Measurements from ENCODE around the gene UNC5B.

Gene UNC5B

GRCh38 chr10:71325267-71325666 lies 112.9 kb downstream of the UNC5B start:
- FAIRE-seq, result no peak

DNA sequence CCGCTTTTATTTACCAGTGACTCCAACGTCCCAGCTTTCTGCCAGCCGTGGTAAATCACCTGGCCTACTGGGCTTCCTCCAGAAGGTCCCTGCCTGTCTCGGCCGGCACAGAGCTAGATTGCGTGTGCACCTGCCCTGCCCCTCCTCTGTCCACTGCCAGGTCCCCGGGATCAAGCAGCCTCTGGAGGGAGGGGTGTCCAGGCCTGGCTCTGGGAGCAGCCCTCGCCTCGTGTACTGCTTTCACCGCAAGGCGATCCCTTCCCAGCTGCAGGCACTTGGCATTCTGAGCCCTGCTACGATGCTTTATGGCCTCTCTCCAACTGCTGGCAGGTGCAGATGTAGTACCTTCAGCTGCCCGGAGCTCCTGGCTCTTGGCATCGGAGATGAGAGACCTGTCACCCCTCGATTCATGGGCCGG lies 114.1 kb downstream of the UNC5B start:
- no peak for FAIRE-seq

DNA sequence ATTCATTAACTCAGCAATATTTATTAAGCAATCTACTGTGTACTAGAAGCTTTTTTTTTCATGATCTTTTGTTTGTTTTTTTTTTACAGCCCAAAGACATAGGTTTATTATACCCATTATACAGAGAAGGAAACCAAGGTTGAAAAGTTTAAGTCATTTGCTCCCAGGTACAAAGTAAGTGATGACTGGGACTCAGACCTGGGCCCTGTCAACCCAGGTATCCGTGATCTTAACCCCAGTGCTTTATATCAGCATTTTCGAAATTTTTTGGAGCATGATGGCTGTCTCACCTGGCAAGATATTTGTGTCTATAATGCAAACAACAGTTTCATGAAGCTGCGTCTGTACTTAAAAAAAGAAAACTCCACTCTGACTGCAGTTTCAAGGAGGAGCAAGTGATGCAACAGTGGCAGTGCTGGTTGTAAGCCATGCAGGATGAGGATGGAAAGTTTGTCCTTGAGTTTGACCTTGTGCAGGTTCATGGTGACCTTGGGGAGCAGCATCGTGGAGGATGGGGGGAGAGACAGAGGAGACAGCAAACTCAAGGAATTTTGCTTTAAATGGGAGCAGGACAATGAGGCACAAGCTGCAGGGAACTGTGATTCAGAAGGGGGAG lies 118.5 kb downstream of the UNC5B start:
- no peak for FAIRE-seq

- FAIRE-seq, result no peak
These were observed 119.4 kb downstream of the UNC5B start for GRCh38 chr10:71331736-71332135.

DNA sequence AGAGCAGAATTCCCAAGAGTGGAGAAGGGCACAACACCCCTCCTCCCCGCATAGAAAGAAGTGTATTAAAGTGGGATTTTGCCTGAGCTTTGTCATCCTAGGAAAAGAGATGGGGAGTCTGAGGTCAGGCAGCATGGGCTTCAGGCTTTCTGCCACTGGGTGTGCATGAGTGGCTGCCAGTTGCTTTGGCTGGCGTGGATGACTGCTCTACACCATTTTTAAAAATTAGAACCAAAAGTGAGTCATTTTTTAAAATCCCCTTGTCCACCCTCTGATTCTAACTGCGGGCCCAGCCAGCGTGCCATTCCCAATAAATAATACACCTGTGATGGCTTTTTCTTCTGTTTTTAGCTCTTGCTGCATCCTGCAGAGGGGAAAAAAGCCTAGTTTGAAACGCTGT lies 120.1 kb downstream of the UNC5B start:
- no peak for FAIRE-seq

DNA sequence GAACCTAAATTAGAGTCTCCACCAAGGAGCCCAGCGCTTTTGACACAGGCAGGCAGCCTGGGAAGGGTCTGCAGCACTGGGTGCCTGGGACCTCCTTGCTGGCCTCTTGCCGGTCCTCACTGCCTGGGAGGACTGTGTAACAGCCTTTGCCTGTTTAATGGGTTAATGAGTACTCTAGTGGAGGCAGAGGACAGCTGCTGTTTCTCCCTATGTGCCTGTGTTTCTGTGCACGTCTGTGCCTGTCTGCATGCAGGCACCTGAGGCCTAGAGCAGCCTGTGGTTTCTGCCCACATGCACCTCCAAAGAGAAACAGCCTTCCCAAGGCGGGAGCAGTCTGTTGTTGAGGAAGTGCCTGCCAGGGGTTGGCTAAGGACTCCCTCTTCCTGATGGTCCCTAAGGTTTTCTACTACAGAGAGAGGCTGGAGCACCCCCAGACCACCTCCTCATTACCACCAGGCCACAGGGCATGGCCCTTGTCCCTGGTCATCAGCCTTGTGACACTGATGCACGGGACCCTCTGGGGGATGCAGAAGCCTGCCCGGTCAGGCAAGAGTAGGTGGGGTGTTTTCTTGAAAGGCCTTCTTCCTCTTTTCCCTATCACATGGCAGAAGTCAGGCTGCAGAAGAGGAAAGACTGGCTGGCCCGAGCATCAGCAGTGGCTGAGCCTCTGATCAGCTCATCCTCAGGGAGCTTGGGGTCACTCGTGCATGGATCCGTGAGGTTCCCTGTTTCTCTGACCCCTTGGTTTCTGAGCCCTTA lies 120.9 kb downstream of the UNC5B start:
- FAIRE-seq, result no peak

DNA sequence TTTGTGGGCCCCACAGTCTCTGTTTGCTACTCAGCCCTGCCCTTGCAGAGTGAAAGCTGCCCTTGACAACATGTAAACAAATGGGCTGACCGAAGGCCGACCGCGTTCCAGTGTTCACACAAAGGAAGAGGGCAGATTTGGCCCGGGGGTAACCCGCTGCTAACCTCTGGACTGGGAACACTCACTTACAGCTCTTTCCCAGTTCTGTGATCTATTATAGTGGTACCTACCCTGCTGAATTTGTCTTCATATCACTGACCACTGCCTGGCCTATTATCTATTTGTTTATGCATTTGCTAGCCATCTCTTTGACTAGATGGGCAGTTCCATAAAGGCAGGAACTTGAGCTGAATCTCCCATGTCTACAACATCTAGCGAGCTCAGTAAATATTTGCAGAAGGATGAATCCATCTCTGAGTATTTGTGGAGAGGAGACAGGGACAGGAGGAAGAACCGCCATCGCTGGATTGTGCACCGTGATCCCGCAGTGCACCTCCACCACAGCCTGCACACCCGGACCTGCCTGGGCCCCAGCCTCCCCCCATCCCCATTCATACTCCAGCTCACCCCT lies 121.9 kb downstream of the UNC5B start:
- no peak for FAIRE-seq

- FAIRE-seq, result no peak
These were observed 122.9 kb downstream of the UNC5B start for GRCh38 chr10:71335173-71335708.

DNA sequence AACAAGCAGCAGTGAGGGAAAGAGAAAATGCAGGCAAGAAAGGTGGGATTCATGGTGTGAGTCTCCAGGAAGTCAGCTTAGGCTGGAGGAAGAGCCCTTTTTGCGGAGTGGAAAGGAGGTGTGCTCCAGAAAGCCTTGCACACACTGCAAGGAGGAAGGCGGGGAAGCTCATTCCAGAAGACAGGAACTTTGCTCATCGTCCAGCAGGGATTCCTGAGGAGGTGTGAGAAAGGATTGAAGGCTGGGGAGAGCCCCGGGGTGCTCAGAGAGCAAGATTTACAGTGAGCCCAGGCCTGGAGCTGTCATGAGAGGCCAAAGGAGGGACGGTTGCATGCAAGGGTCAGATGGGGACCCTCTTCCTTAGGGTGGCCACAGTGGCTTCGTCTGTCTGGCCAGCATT lies 124.3 kb downstream of the UNC5B start:
- no peak for FAIRE-seq

GRCh38 chr10:71337219-71337701 lies 124.9 kb downstream of the UNC5B start:
- no peak for FAIRE-seq

DNA sequence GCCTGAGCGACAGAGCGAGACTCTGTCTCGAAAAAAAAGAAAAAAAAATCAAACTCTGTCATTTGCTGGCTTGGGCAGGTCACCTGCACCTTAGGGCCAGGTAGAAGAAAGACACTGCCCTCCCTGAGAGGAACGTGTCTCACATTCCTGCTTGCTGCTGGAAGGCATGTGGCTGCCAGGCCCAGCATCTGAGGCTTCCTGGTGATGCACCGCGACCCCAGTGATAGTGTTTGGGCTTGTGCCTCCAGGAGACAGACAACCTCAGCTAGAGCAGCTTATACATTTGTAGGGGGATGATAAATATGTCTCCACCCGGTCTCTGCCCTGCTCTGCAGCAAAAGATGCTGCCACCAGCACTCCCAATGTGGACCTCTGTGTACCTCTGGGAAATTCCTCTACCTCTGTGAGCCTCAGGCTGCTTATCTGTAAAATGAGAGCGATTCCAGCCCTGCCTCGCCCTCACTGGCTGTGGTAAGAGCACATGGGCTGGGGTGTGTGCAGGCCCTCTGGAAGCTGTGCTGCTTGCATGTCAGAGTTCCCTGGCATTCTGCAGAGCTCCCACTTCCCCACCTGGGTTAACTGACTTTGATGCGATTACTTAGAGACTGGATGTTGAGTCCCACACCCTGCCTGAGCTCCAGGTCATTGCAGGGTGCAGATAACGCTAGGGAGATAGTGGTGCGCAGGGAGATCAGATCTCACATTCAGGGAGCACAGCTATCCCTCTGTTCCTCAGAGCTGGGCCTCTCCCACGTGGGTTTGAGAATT lies 126.5 kb downstream of the UNC5B start:
- FAIRE-seq, result no peak

DNA sequence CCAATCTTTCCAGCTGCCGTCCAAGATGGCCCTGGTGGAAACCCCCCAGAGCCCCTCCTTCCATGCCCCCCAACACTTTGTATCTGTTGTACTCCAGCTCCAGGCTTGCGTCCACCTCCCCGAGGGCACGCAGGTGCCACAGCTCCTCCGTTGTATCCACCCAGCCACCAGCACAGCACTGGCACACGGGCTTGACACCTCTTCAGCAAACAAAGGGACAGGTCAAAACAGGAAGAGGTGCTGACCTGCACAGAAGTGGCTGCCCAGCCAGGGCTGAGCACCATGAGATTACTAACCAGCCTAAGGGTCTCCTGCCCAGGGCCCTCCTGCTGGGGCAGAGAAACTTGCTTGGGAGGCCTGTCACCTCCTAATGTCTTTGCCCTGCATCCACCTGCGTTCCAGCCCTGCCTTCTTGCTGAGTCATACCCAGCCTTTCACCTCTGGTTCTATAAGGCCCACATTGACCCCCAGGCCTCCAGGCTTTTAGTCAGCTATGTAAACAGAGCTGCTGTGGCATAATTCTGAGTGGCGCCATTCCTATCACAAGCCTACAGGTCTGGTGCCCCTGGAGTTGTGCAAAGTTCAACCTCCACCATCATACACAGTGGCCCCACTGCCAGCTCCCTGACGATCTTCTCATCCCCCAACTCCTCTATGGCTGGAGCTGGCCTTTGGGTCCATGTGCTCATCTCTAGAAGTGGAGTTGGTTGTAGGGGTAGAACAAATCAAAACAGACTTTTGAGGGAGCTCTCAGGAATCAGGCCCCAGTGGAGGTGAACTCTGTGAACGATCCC lies 127.6 kb downstream of the UNC5B start:
- FAIRE-seq, result no peak

DNA sequence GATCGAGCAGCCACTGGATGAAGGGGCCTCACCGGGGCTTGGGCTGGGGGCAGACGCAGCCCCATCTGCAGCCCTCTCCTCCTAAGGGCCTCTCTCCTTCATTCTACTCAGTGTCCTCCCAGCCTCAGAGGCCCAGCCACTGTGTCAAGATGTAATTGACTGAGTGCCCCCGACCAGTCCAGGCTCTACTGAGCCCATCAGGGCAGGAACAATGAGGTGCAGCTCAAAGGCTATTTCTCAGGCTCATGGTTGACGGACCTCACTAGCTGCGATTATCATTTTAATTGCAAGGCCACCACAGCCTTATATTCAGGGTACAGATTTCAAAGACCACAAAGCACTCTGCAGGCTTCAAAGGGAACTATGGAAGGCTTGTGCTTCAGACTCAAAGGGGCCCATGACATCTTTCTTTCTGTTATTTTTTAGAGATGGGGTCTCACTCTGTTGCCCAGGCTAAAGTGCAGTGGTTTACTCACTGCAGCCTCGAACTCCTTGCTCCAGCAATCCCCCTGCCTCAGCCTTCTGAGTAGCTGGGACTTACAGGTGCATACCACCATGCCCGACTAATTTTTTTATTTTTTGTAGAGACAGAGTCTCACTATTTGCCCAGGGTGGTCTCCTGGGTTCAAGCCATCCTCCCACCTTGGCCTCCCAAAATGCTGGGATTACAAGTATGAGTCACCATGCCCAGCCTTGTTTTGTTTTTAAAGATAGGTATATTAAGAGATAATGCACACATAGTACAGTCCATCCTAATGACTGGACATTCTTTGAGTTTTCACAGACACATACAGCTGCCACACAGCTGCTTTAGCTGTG lies 130.4 kb downstream of the UNC5B start:
- FAIRE-seq, result no peak

- FAIRE-seq, result no peak
These were observed 131.0 kb downstream of the UNC5B start for GRCh38 chr10:71343392-71343773.

DNA sequence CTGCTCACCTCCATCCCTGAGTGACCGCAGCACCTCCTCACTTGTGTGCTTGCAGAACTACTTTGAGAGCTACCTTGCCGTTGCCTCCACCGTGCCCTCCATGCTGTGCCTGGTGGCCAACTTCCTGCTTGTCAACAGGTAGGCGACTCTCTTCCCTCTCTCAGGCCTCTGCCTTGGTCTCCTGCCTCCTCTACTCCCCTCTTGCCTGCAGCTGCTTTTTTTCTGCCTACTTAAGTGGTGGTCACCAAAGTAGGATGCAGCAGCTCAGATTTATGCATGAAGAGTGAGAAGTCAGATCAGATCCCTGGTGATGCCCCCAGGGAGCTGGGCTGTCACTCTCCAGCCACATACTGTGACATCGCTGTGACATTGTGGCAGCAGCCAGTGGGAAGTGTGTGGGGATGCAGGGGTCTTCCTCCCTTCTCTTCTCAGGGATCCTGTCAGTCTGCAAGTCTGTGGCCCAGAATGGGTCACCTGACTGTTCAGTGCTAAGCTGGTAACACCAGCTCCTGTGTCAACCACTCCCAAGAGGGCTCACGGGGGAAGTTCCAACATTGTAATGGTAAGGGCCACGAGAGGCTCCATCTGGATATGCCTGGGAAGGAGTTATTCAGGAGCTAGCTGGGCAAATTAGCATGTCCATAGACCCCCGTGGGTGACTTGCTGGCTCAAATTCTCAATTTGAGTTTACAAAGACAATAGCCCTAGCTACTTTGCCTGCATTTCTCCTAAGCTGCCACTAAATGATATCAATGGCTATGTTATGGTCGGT lies 132.0 kb downstream of the UNC5B start:
- no peak for FAIRE-seq

GRCh38 chr10:71344993-71345480 lies 132.7 kb downstream of the UNC5B start:
- no peak for FAIRE-seq

DNA sequence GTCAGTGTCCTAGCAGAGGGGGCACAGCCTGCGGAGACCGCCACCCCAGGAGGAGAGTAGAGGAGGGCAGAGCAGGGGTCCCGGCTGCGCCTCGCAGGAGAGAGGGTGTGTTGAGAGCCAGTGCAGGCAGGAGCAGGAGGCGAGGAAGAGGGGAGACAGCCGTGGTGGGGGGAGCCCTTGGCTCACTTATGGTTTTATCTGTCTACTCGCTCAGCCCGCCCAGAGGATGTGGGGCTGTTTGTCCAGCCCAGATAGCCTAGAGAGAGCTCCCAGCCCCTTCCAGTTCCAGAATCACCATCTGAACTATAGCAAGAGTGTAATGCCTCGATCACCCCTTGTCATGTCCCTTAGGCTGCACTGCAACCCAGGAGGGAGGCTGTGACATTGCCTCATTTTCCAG lies 133.3 kb downstream of the UNC5B start:
- FAIRE-seq, result no peak

DNA sequence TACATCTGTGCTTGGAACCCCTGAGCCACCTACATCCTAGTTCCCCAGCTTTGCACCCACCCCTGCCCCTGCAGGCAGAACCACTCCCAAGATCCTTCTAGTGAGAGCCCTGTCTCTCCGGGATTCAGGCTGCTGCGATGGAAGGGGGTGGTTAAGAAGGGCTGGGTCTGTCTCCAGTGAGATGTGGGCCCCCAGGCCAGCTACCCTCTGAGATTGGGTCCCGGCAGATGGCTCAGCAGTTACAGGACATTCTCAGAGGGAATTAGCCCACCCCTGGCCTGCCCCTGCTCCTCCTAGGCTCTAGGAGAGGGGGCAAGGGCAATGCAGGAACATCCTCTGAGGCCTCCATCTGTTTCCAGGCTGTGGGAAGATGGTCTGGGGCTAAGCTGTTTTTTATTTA lies 134.4 kb downstream of the UNC5B start:
- no peak for FAIRE-seq

DNA sequence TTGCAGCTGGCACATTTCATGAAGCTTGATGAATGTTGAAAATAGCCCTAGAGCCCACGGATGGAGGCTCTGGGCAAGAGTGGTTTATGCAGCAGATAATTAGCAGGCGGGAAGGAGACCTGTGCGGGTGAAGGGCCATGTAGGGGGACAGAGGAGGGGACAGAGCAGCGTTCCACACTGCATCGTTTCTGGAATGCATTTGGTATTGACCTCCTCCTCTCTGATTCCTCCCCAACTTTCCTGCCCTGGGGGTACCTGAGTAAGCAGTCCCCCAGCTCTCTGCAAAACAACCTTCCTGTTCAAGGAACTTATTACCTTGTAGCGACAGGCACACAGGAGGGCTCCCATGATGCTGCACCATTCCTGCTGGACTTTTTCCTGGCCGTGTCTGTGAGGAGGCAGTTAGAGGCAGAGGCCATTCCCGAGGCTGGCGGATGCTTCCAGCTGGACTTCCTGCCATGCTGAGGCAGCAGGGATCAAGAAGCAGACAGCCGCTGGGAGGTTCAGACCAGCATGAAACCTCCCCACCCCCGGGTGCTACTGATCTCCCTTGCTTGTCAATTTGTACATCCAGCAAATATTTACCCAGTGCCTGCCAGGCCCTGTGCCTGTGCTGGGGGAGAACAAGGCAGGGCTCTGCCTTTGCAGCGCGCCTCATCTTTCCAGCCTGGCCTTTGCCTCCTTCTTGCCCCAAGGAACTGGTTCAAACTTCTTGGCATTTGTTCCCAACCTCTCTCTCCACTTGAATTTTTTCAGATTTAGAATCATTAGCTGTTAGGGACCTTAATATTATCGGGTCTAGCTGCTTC lies 135.4 kb downstream of the UNC5B start:
- FAIRE-seq, result no peak

DNA sequence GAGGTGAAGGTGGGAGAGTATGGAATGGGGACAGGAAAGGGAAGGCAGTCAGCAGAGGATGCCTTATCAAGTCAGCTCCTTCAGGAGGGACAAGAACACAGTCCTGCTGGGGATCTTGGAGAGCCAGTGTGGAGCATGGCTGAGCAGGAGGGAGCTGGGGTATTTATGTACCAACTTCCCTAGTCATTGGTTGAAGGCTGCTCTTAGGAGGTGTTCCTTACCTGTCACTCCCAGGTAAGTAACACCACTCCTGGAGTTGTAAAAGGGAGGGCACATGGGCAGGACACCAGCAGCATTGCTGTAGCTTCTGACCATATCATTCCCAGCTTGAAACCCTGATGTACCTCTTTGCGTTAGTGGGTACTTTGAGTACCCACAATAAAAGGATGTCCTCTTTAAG lies 136.5 kb downstream of the UNC5B start:
- no peak for FAIRE-seq

All from islet of Langerhans (tissue), 1 donor.